GM12874 (cell line): Measurements from ENCODE around the gene PPP1R27.

Source experiments
- CTCF ChIP-seq: IDR thresholded peaks from 2 replicates; pipeline ENCODE4 v1.5.1; 2011; ENCODE audit warnings: low read depth, mild to moderate bottlenecking, control low read depth, low read length, moderate library complexity; ENCODE audit not compliant: insufficient read depth

PPP1R27 gene

DNA sequence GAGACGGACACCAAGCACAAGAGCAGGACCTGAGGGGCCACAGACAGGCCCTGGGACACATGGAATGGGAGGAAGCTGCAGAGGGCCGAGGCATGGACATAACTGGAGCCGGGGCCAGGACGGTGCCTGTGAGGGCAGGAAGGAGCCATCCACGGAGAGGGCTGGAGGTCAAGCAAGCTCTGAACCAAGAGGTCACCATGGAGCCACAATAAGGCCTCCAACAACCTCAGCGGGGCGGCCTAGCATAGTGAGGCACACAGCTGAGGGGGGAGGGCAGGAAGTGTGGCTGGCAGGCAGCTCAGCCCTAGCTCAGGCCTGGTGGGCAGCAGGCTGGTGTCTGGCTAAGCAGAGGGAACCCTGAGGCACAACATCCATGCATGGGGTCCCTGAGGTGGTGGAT, 6.2 kb downstream of the PPP1R27 start:
- no peak for TF ChIP-seq CTCF

- TF ChIP-seq CTCF = 0 out of 2 replicates have a peak, but pooled peaks have one; percentile 16
These were observed 8.9 kb downstream of the PPP1R27 start for GRCh38 chr17:81825841-81826466.

DNA sequence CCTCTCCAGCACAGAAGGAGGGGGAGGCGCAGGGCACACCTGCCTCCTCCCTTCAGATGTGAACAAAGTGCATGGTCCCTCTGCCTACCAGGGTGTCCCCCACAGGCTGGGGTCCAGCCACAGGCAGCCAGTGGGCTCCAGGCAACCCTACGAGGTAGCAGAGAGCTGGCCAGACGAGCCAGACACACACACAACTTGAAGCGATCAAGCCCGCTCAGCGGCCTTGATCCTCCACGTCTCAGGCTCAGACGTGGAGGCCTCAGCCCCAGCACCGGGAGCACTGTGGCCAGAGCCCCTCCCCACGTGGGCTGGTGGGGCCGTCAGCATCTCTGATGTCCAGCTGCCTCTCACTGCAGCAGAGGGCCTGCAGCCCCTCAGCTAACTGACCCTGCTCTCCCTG, 10.3 kb downstream of the PPP1R27 start:
- no peak for TF ChIP-seq CTCF

DNA sequence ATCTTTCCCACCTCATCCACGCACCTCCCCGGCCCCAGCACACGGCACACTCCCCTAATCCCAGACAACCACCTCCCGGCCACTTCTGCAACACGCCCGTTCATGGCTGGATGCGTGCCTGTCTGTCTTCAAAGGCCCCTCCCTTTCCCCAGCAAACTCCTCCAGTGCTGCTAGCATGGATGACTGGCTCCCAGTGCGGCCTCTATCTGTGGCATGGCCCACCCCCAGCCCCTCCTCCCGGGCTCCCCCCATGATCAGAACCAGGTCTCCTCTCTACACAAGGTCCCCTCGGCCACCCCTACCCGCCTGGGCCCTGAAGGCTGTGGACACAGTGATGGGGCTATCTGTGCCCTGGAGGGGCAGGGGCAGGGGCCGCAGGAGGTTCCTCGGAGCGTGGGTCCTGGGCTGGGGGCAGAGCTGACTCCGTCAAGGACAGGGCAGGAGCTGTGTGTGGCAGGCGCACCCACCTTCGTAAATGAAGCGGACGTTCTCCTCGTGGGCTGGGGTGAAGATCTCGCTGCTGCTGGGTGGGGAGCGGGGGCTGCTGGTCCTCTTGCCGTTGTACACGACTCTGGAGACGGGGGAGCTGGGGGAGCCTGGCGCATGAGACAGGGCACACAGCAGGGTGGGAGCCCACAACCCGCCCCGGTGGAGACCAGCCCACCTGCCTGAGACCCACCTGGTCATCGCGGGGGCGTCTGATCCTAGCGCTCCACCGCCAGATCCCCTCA, 10.9 kb downstream of the PPP1R27 start:
- TF ChIP-seq CTCF = no peak

DNA sequence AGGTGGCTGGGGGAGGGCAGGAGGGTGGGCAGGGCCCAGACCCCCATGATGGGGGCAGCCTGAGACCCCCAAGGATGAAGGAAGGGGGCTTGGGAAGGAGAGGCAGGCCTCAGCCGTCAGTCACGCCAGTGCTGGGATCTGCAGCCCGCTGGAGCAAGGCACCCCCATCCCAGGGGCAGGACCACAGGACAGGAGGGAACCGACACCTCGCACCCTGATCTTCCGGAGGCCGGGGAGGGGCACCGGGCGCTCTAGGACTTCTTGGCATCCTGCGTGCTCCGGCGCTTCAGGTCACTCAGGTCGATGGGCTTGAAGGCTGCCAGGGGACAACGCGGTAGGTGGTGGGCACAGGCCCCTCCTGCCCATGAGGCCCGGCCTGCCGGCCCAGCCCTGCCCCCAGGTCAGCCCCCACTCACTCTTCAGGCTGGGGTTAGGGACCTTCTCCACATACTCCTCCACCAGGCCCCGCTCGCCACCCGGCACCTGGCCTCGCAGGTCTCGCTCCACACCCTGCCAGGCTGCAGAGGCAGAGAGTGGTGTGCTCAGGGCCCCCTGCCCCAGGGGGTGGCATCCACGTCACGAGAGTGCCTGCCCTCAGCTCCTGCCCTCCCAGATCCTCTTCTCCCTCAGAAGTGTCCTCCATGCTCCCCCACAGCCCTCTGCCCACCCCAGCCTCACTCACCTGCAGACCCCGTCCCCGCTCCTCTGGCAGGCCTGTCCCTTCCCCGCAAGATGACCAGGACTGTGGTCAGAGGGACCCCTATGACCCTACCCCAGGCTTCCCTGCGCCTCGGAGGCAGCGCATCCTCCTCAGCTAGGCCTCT, 11.6 kb downstream of the PPP1R27 start:
- no peak for TF ChIP-seq CTCF

DNA sequence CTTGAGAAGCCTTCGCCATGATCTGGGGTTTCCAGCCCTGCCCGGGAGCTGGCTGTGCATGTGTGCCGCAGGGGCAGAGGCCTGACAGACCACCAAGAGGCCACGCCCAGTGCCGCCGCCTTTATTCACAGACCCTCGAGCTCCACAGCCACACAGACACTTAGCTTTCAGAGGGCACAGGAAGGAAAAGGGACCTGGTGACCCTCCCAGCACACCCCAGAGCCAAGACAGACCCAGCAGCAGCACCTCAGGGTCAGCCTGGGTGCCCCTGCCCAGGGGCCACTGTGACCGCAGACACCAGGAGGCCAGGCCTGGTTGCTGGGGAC, 12.6 kb downstream of the PPP1R27 start:
- TF ChIP-seq CTCF = no peak

- 0 out of 2 replicates have a peak, but pooled peaks have one; percentile 14 for TF ChIP-seq CTCF
These were observed 13.1 kb downstream of the PPP1R27 start for GRCh38 chr17:81821603-81822311.
